Osteoblast (primary cell): ENCODE data around the gene GARS1. TPM values are rescaled to one million over a fixed set of nuclear protein-coding genes. Genes with fewer than 3 reads are reported as not detected.

Experiments
- DNase-seq: peaks from one replicate; pipeline ENCODE4 v3.0.0; 2011; ENCODE audit warnings: low spot score, mixed read lengths; ENCODE audit not compliant: insufficient read length; ENCODE audit errors: missing footprints
- H2AFZ ChIP-seq: 2 replicates; pipeline ENCODE4 v1.6.0; 2011; ENCODE audit warnings: mild to moderate bottlenecking, low read length
- H3K27ac ChIP-seq: 2 replicates; pipeline ENCODE4 v1.5.1; 2011; ENCODE audit warnings: mild to moderate bottlenecking, low read depth, low read length, moderate library complexity
- H3K27me3 ChIP-seq: 2 replicates; pipeline ENCODE4 v1.6.0; 2012; ENCODE audit warnings: mild to moderate bottlenecking, control low read depth, inconsistent platforms, low read length, moderate library complexity; ENCODE audit not compliant: insufficient read depth
- H3K36me3 ChIP-seq: 2 replicates; pipeline ENCODE4 v1.5.1; 2011; ENCODE audit warnings: mild to moderate bottlenecking, low read length, control low read depth, moderate library complexity; ENCODE audit not compliant: insufficient read depth
- H3K4me1 ChIP-seq: 2 replicates; pipeline ENCODE4 v1.5.1; 2011; ENCODE audit warnings: mild to moderate bottlenecking, low read length, control low read depth, moderate library complexity; ENCODE audit not compliant: insufficient read depth
- H3K4me2 ChIP-seq: 2 replicates; pipeline ENCODE4 v1.6.0; 2011; ENCODE audit warnings: mild to moderate bottlenecking, low read length; ENCODE audit not compliant: insufficient read depth
- H3K4me3 ChIP-seq: fragments of 200-600 bp; sonication (generic); 3 replicates; pipeline ENCODE4 v1.5.1; 2012; ENCODE audit warnings: mild to moderate bottlenecking, low read length, inconsistent platforms; ENCODE audit not compliant: insufficient read depth
- H3K79me2 ChIP-seq: 2 replicates; pipeline ENCODE4 v1.6.0; 2012; ENCODE audit warnings: mild to moderate bottlenecking, low read length, control low read depth, inconsistent platforms; ENCODE audit not compliant: insufficient read depth
- H3K9me3 ChIP-seq: 2 replicates; pipeline ENCODE4 v1.5.1; 2011; ENCODE audit warnings: low read depth, low read length, control low read depth
- H4K20me1 ChIP-seq: 2 replicates; pipeline ENCODE4 v1.6.0; 2012; ENCODE audit warnings: mild to moderate bottlenecking, low read length, control low read depth; ENCODE audit not compliant: insufficient read depth
- CTCF ChIP-seq: IDR thresholded peaks from 2 replicates; pipeline ENCODE4 v1.5.1; 2011; ENCODE audit warnings: mild to moderate bottlenecking, low read depth, low read length, moderate library complexity; ENCODE audit errors: extremely low read depth
- total RNA-seq: library from RNA; depleted of rRNA; stranded (reverse); fragments of >200 nt; gene quantifications from 2 replicates; pipeline ENCODE4 v1.2.3, GENCODE V29; 2012

Gene GARS1
- total RNA-seq, 1 donor: 526 TPM

- TF ChIP-seq CTCF: no peak
- H3K36me3 ChIP-seq: no peaks in the 10 kb centered on the region
- H3K4me3 ChIP-seq: no peak overlapping the region
- H3K27me3 ChIP-seq: peaks cover 3% of the 10 kb centered on the region
- DNase-seq: peak; percentile 39
- H3K4me1 ChIP-seq: no peaks in the 10 kb centered on the region
- H4K20me1 ChIP-seq: no peaks in the 10 kb centered on the region
- no peaks in the 10 kb centered on the region for H3K9me3 ChIP-seq
- H3K4me2 ChIP-seq: no peak overlapping the region
- no peaks in the 10 kb centered on the region for H3K79me2 ChIP-seq
- H3K27ac ChIP-seq: no peak overlapping the region
- no peak overlapping the region for H2AFZ ChIP-seq
Observed at GRCh38 chr7:30655096-30655970, 60.7 kb downstream of the GARS1 start.

- Histone ChIP-seq H3K27me3 (peaks cover 3% of the 10 kb centered on the region), H2AFZ (no peak overlapping the region), H3K79me2 (no peaks in the 10 kb centered on the region), H3K27ac (no peak overlapping the region), H3K36me3 (no peaks in the 10 kb centered on the region), H3K4me2 (no peak overlapping the region), H3K9me3 (no peaks in the 10 kb centered on the region), H3K4me1 (no peaks in the 10 kb centered on the region), H4K20me1 (no peaks in the 10 kb centered on the region), H3K4me3 (no peak overlapping the region)
- peak; percentile 84 for DNase-seq
- no peak for TF ChIP-seq CTCF
Observed at GRCh38 chr7:30656006-30656957, 61.6 kb downstream of the GARS1 start.

DNA sequence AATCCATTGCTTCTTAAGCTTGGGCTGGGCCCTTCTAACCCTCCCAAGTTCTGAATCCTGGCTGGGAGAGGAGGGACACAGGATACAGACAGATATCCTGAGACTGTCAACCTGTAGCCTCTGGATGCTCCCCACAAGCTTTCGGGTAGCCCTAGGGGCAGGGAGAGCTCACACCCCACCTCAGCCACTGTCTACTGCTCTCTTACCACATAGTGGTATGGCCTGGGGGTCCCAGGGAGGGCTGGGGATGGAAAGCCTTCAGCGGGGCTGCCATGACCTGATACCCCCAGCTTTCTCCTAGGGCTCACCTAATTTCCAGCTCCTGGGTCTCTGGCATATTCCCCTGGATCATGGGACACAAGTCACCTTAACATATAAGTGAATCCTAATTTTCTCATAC lies 62.5 kb downstream of the GARS1 start:
- Histone ChIP-seq H4K20me1 (no peaks in the 10 kb centered on the region), H3K4me1 (no peaks in the 10 kb centered on the region), H3K27me3 (peaks cover 3% of the 10 kb centered on the region), H3K9me3 (no peaks in the 10 kb centered on the region), H3K79me2 (no peaks in the 10 kb centered on the region), H3K27ac (no peak overlapping the region), H3K4me2 (no peak overlapping the region), H3K4me3 (no peak overlapping the region), H2AFZ (no peak overlapping the region), H3K36me3 (no peaks in the 10 kb centered on the region)
- peak; percentile 79 for DNase-seq
- TF ChIP-seq CTCF: no peak
